HEK293 (cell line): ENCODE results near the gene MSI2.

Experiments
- CTCF ChIA-PET: fragments of 350-600 bp; formaldehyde crosslinking; extraction: SDS; loops from one replicate; lab custom pipeline; 2021; ENCODE audit warnings: antibody characterized with exemption; lab: Yijun Ruan, JAX
- POLR2A ChIA-PET: fragments of 300-600 bp; formaldehyde crosslinking; extraction: SDS; loops from one replicate; lab custom pipeline; 2020; ENCODE audit warnings: antibody characterized with exemption, inconsistent platforms; lab: Yijun Ruan, JAX
- H3K27ac ChIP-seq: fragments of 200-500 bp; sonication (Bioruptor generic); 2 replicates; pipeline ENCODE4 v1.5.1; 2014; ENCODE audit warnings: low read depth, low read length, control low read depth, inconsistent platforms; ENCODE audit errors: extremely low read depth
- H3K36me3 ChIP-seq, 2 experiments: fragments of 200-500 bp in 1 of 2; sonication (Bioruptor generic) in 1 of 2; 1 replicate in 1 of 2; 2 replicates in 1 of 2; pipeline ENCODE4 v1.5.1; 2014 to 2017; ENCODE audit warnings: inconsistent platforms in 2 of 2, low read length in 2 of 2; ENCODE audit not compliant: control insufficient read depth in 2 of 2, insufficient read depth in 1 of 2
- H3K4me1 ChIP-seq: fragments of 200-500 bp; sonication (Bioruptor generic); 2 replicates; pipeline ENCODE4 v1.5.1; 2014; ENCODE audit warnings: mild to moderate bottlenecking, low read length, inconsistent platforms; ENCODE audit not compliant: control insufficient read depth, insufficient read depth
- H3K4me3 ChIP-seq: 2 replicates; pipeline ENCODE4 v1.5.1; 2011; ENCODE audit warnings: low read depth, mild to moderate bottlenecking, control low read depth, low read length, moderate library complexity
- H3K9me3 ChIP-seq: fragments of 200-500 bp; sonication (Bioruptor generic); 2 replicates; pipeline ENCODE4 v1.5.1; 2014; ENCODE audit warnings: low read depth, low read length, inconsistent platforms; ENCODE audit not compliant: control insufficient read depth, insufficient read depth
- ATF2 ChIP-seq: fragments of 450-650 bp; formaldehyde crosslinking; IDR thresholded peaks from 2 replicates; pipeline ENCODE4 v1.5.1; 2016; ENCODE audit warnings: missing biosample characterization, missing genetic modification characterization, low read depth
- BCL11B ChIP-seq: fragments of 450-650 bp; formaldehyde crosslinking; IDR thresholded peaks from 2 replicates; pipeline ENCODE4 v1.5.1; 2016; ENCODE audit warnings: low read depth, missing biosample characterization, missing genetic modification characterization
- PRDM10 ChIP-seq: fragments of 450-650 bp; formaldehyde crosslinking; IDR thresholded peaks from 2 replicates; pipeline ENCODE4 v1.5.1; 2016; ENCODE audit warnings: missing biosample characterization, missing genetic modification characterization
- SETDB1 ChIP-seq: IDR thresholded peaks from one replicate; pipeline ENCODE4 v1.6.1; 2017; ENCODE audit warnings: mild to moderate bottlenecking, low read length, moderate library complexity, mixed read lengths; ENCODE audit not compliant: insufficient read length
- SP7 ChIP-seq: fragments of 450-650 bp; formaldehyde crosslinking; IDR thresholded peaks from 2 replicates; pipeline ENCODE4 v1.5.1; 2016; ENCODE audit warnings: missing biosample characterization, missing genetic modification characterization
- TSHZ1 ChIP-seq: fragments of 450-650 bp; formaldehyde crosslinking; IDR thresholded peaks from 2 replicates; pipeline ENCODE4 v1.5.1; 2016; ENCODE audit warnings: missing biosample characterization, missing genetic modification characterization, borderline replicate concordance
- WT1 ChIP-seq: fragments of 450-650 bp; formaldehyde crosslinking; IDR thresholded peaks from 2 replicates; pipeline ENCODE4 v1.5.1; 2016; ENCODE audit warnings: missing biosample characterization, missing genetic modification characterization
- YY1 ChIP-seq: fragments of 450-650 bp; formaldehyde crosslinking; IDR thresholded peaks from 2 replicates; pipeline ENCODE4 v1.5.1; 2018; ENCODE audit warnings: missing biosample characterization, missing genetic modification characterization
- YY2 ChIP-seq: fragments of 450-650 bp; formaldehyde crosslinking; IDR thresholded peaks from 2 replicates; pipeline ENCODE4 v1.5.1; 2016; ENCODE audit warnings: missing biosample characterization, missing genetic modification characterization
- ZBTB44 ChIP-seq: fragments of 450-650 bp; IDR thresholded peaks from 2 replicates; pipeline ENCODE4 v1.5.1; 2018; ENCODE audit warnings: missing biosample characterization, mild to moderate bottlenecking, missing genetic modification characterization
- ZNF155 ChIP-seq: fragments of 450-650 bp; formaldehyde crosslinking; IDR thresholded peaks from 2 replicates; pipeline ENCODE4 v1.5.1; 2016; ENCODE audit warnings: missing biosample characterization, missing genetic modification characterization
- ZNF223 ChIP-seq: fragments of 450-650 bp; formaldehyde crosslinking; IDR thresholded peaks from 2 replicates; pipeline ENCODE4 v1.5.1; 2016; ENCODE audit warnings: missing biosample characterization, missing genetic modification characterization
- ZNF404 ChIP-seq: fragments of 450-650 bp; formaldehyde crosslinking; IDR thresholded peaks from 2 replicates; pipeline ENCODE4 v1.5.1; 2017; ENCODE audit warnings: missing biosample characterization, missing genetic modification characterization
- ZNF416 ChIP-seq: fragments of 450-650 bp; formaldehyde crosslinking; IDR thresholded peaks from 2 replicates; pipeline ENCODE4 v1.5.1; 2016; ENCODE audit warnings: missing biosample characterization, missing genetic modification characterization
- ZNF645 ChIP-seq: fragments of 450-650 bp; formaldehyde crosslinking; IDR thresholded peaks from 2 replicates; pipeline ENCODE4; 2016; ENCODE audit warnings: missing biosample characterization, missing genetic modification characterization

The MSI2 gene

GRCh38 chr17:57703273-57703672 is 446.9 kb downstream of the MSI2 start:
- Histone ChIP-seq H3K4me1 (no peaks in the 10 kb centered on the region), H3K27ac (no peak overlapping the region), H3K4me3 (no peak overlapping the region), H3K36me3 (no peaks in the 10 kb centered on the region), H3K9me3 (no peaks in the 10 kb centered on the region)
- ChIA-PET POLR2A (no interaction called here), CTCF (no interaction called here)
- TF ChIP-seq PRDM10 (tag by site-specific recombination) (no peak), ZNF404 (tag by site-specific recombination) (no peak), ZNF223 (tag by site-specific recombination) (no peak), SP7 (tag by site-specific recombination) (no peak), TSHZ1 (tag by site-specific recombination) (no peak), ZBTB44 (tag by site-specific recombination) (no peak), ZNF416 (tag by site-specific recombination) (no peak), ZNF155 (tag by site-specific recombination) (no peak), YY2 (no peak), SETDB1 (no peak), WT1 (tag by site-specific recombination) (no peak), ATF2 (tag by site-specific recombination) (no peak), YY1 (tag by site-specific recombination) (no peak), ZNF645 (no peak), BCL11B (no peak)
